ENCODE measurements around the gene NCAPG2. TPM values are rescaled to one million over a fixed set of nuclear protein-coding genes. Genes with fewer than 3 reads are reported as not detected.
"Not testable (repeated sequence)": the region's sequence is repeated elsewhere in the genome, so short reads cannot be mapped to it uniquely, and the experiment has no call there.

The NCAPG2 gene
- total and polyA plus RNA-seq, 2 experiments from 2014 or later: 15.6 to 17.3 TPM

- no peak overlapping the region for H3K4me3 ChIP-seq
- 52 to 55% methylated on average over 4 of the region's 4 CpGs for WGBS, 2 experiments (ENCODE audit: low coverage in 1 of 2, low lambda C conversion rate in 2 of 2, missing lambda C conversion rate in 2 of 2)
- H3K9me3 ChIP-seq (ENCODE audit: low read depth): no peaks in the 10 kb centered on the region
- no peak overlapping the region for H2AFZ ChIP-seq
- peak; percentile 26 for DNase-seq
- in situ Hi-C loops (cut with MboI): no loop called here
- H3K27me3 ChIP-seq (replicated peaks; ENCODE audit: insufficient read depth): no peaks in the 10 kb centered on the region
- no peaks in the 10 kb centered on the region for H3K36me3 ChIP-seq (ENCODE audit: low read depth)
- no peak overlapping the region for H3K27ac ChIP-seq
- H3K9me2 ChIP-seq (ENCODE audit: insufficient read depth): no peaks in the 10 kb centered on the region
- TF ChIP-seq EZH2phosphoT487 (IDR thresholded peaks at IDR 0.05; ENCODE audit: insufficient read depth, low read depth): no peak
- TF ChIP-seq EZH2 (IDR thresholded peaks at IDR 0.05; ENCODE audit: insufficient read depth, poor library complexity, severe bottlenecking): no peak
- no peak overlapping the region for H3K9ac ChIP-seq
- H3K4me2 ChIP-seq (ENCODE audit: unreplicated experiment): no peak overlapping the region
- H3F3A ChIP-seq (ENCODE audit: insufficient read depth): no peaks in the 10 kb centered on the region
- H3K79me2 ChIP-seq (ENCODE audit: insufficient read depth): peaks cover 19% of the 10 kb centered on the region
- peaks cover 19% of the 10 kb centered on the region for H3K4me1 ChIP-seq (ENCODE audit: insufficient read depth)
- no peaks in the 10 kb centered on the region for H4K20me1 ChIP-seq (ENCODE audit: insufficient read depth)
Measured at GRCh38 chr7:158707610-158708009, 3.0 kb upstream of the NCAPG2 start.

GRCh38 chr7:158706710-158707590 lies 2.3 kb upstream of the NCAPG2 start:
- H3K27ac ChIP-seq: no peak overlapping the region
- TF ChIP-seq EZH2phosphoT487 (IDR thresholded peaks at IDR 0.05; ENCODE audit: insufficient read depth, low read depth): no peak
- no peaks in the 10 kb centered on the region for H3F3A ChIP-seq (ENCODE audit: insufficient read depth)
- no peak overlapping the region for H2AFZ ChIP-seq
- no peaks in the 10 kb centered on the region for H3K9me3 ChIP-seq (ENCODE audit: low read depth)
- H3K27me3 ChIP-seq (replicated peaks; ENCODE audit: insufficient read depth): no peaks in the 10 kb centered on the region
- H3K9me2 ChIP-seq (ENCODE audit: insufficient read depth): no peaks in the 10 kb centered on the region
- peaks cover 25% of the 10 kb centered on the region for H3K79me2 ChIP-seq (ENCODE audit: insufficient read depth)
- H3K4me1 ChIP-seq (ENCODE audit: insufficient read depth): peaks cover 19% of the 10 kb centered on the region
- 92 to 95% methylated on average over 29 of the region's 29 CpGs for WGBS, 2 experiments (ENCODE audit: low coverage in 1 of 2, low lambda C conversion rate in 2 of 2, missing lambda C conversion rate in 2 of 2)
- H3K9ac ChIP-seq: no peak overlapping the region
- H3K4me3 ChIP-seq: no peak overlapping the region
- no peaks in the 10 kb centered on the region for H4K20me1 ChIP-seq (ENCODE audit: insufficient read depth)
- H3K36me3 ChIP-seq (ENCODE audit: low read depth): no peaks in the 10 kb centered on the region
- in situ Hi-C loops (cut with MboI): no loop called here
- no peak for DNase-seq
- no peak overlapping the region for H3K4me2 ChIP-seq (ENCODE audit: unreplicated experiment)

GRCh38 chr7:158706273-158706704 lies 1.7 kb upstream of the NCAPG2 start:
- Histone ChIP-seq H3K79me2 (ENCODE audit: insufficient read depth) (peaks cover 32% of the 10 kb centered on the region), H3K9me3 (ENCODE audit: low read depth) (no peaks in the 10 kb centered on the region), H3K36me3 (ENCODE audit: low read depth) (no peaks in the 10 kb centered on the region), H4K20me1 (ENCODE audit: insufficient read depth) (no peaks in the 10 kb centered on the region), H3K4me1 (ENCODE audit: insufficient read depth) (peaks cover 19% of the 10 kb centered on the region), H3K9ac (no peak overlapping the region), H3K4me3 (no peak overlapping the region), H3K27me3 (replicated peaks; ENCODE audit: insufficient read depth) (no peaks in the 10 kb centered on the region), H3F3A (ENCODE audit: insufficient read depth) (no peaks in the 10 kb centered on the region), H3K9me2 (ENCODE audit: insufficient read depth) (no peaks in the 10 kb centered on the region), H3K4me2 (ENCODE audit: unreplicated experiment) (no peak overlapping the region), H3K27ac (no peak overlapping the region), H2AFZ (no peak overlapping the region)
- 30 to 33% methylated on average over 5 of the region's 5 CpGs for WGBS, 2 experiments (ENCODE audit: low coverage in 1 of 2, low lambda C conversion rate in 2 of 2, missing lambda C conversion rate in 2 of 2)
- in situ Hi-C loops (cut with MboI): no loop called here
- DNase-seq: no peak
- TF ChIP-seq EZH2 (IDR thresholded peaks at IDR 0.05; ENCODE audit: insufficient read depth, poor library complexity, severe bottlenecking): no peak
- no peak for TF ChIP-seq EZH2phosphoT487 (IDR thresholded peaks at IDR 0.05; ENCODE audit: insufficient read depth, low read depth)

GRCh38 chr7:158705234-158705850 lies 738 bp upstream of the NCAPG2 start:
- Histone ChIP-seq H3K4me3 (peak overlapping the region; percentile 72), H3K9ac (peak overlapping the region; percentile 90), H4K20me1 (ENCODE audit: insufficient read depth) (no peaks in the 10 kb centered on the region), H2AFZ (peak overlapping the region; percentile 86), H3K9me2 (ENCODE audit: insufficient read depth) (no peaks in the 10 kb centered on the region), H3K9me3 (ENCODE audit: low read depth) (no peaks in the 10 kb centered on the region), H3K4me2 (ENCODE audit: unreplicated experiment) (peak overlapping the region; percentile 77), H3F3A (ENCODE audit: insufficient read depth) (no peaks in the 10 kb centered on the region), H3K27ac (no peak overlapping the region), H3K4me1 (ENCODE audit: insufficient read depth) (peaks cover 12% of the 10 kb centered on the region; the same call in 1 of the 2 replicates), H3K27me3 (replicated peaks; ENCODE audit: insufficient read depth) (no peaks in the 10 kb centered on the region), H3K36me3 (ENCODE audit: low read depth) (no peaks in the 10 kb centered on the region), H3K79me2 (ENCODE audit: insufficient read depth) (peaks cover 41% of the 10 kb centered on the region)
- in situ Hi-C loops (cut with MboI): no loop called here
- TF ChIP-seq EZH2phosphoT487 (IDR thresholded peaks at IDR 0.05; ENCODE audit: insufficient read depth, low read depth) (no peak), EZH2 (IDR thresholded peaks at IDR 0.05; ENCODE audit: insufficient read depth, poor library complexity, severe bottlenecking) (no peak)
- WGBS, 2 experiments (ENCODE audit: low coverage in 1 of 2, low lambda C conversion rate in 2 of 2, missing lambda C conversion rate in 2 of 2): 4 to 5% methylated on average over 17 to 22 of the region's 22 CpGs
- DNase-seq: peak; percentile 19

- H3K9ac ChIP-seq: peak overlapping the region; percentile 90
- H3F3A ChIP-seq (ENCODE audit: insufficient read depth); H3K9me2 ChIP-seq (ENCODE audit: insufficient read depth); in situ Hi-C loops (cut with MboI); H4K20me1 ChIP-seq (ENCODE audit: insufficient read depth); H3K9me3 ChIP-seq (ENCODE audit: low read depth); DNase-seq; H3K27me3 ChIP-seq (replicated peaks; ENCODE audit: insufficient read depth); H3K36me3 ChIP-seq (ENCODE audit: low read depth): not testable (repeated sequence)
- 0 out of 2 replicates have a peak overlapping the region, but pooled peaks have one; percentile 9 for H3K27ac ChIP-seq
- peaks cover 11% of the 10 kb centered on the region; the same call in 1 of the 2 replicates for H3K4me1 ChIP-seq (ENCODE audit: insufficient read depth)
- WGBS, 2 experiments (ENCODE audit: low coverage in 1 of 2, low lambda C conversion rate in 2 of 2, missing lambda C conversion rate in 2 of 2): 16 to 38% methylated on average over 9 to 21 of the region's 23 CpGs
- peak overlapping the region; percentile 72 for H3K4me3 ChIP-seq
- peak overlapping the region; percentile 84 for H3K4me2 ChIP-seq (ENCODE audit: unreplicated experiment)
- H2AFZ ChIP-seq: peak overlapping the region; percentile 87
- peaks cover 56% of the 10 kb centered on the region for H3K79me2 ChIP-seq (ENCODE audit: insufficient read depth)
Measured at GRCh38 chr7:158703679-158704523, 703 bp downstream of the NCAPG2 start.
